HG03558 (cell line): Measurements from ENCODE around the gene SHLD2.
"Not testable (repeated sequence)": the region's sequence is repeated elsewhere in the genome, so short reads cannot be mapped to it uniquely, and the experiment has no call there.

ENCODE experiments used
- ATAC-seq: cut with Tn5 transposase; IDR thresholded peaks from one replicate; pipeline ENCODE4 v1.9.1; 2021; ENCODE audit warnings: moderate number of reproducible peaks; ENCODE audit not compliant: unreplicated experiment; ENCODE audit errors: extremely low read depth

Gene SHLD2

GRCh38 chr10:87082219-87082618 lies 12.8 kb upstream of the SHLD2 start:
- not testable (repeated sequence) for ATAC-seq

GRCh38 chr10:87083576-87084290 lies 11.3 kb upstream of the SHLD2 start:
- peak; percentile 11 for ATAC-seq

- ATAC-seq, result peak; percentile 50
These were observed 10.7 kb upstream of the SHLD2 start for GRCh38 chr10:87084291-87084782.

- ATAC-seq, result no peak
These were observed 9.5 kb upstream of the SHLD2 start for GRCh38 chr10:87085537-87085936.

GRCh38 chr10:87089746-87090145 lies 5.3 kb upstream of the SHLD2 start:
- no peak for ATAC-seq

GRCh38 chr10:87090779-87091178 lies 4.2 kb upstream of the SHLD2 start:
- ATAC-seq, result no peak

GRCh38 chr10:87092376-87092860 lies 2.6 kb upstream of the SHLD2 start:
- no peak for ATAC-seq

- no peak for ATAC-seq
These were observed 2.0 kb upstream of the SHLD2 start for GRCh38 chr10:87092861-87093631.

GRCh38 chr10:87093632-87094372 lies 1.2 kb upstream of the SHLD2 start:
- no peak for ATAC-seq

GRCh38 chr10:87095236-87095945 lies 385 bp downstream of the SHLD2 start:
- ATAC-seq, result peak; percentile 36

GRCh38 chr10:87101996-87102395 lies 7.0 kb downstream of the SHLD2 start:
- no peak for ATAC-seq

GRCh38 chr10:87104727-87105126 lies 9.7 kb downstream of the SHLD2 start:
- ATAC-seq, result not testable (repeated sequence)

- no peak for ATAC-seq
These were observed 10.6 kb downstream of the SHLD2 start for GRCh38 chr10:87105446-87106124.

GRCh38 chr10:87118122-87118521 lies 23.1 kb downstream of the SHLD2 start:
- ATAC-seq, result not testable (repeated sequence)

- not testable (repeated sequence) for ATAC-seq
These were observed 24.0 kb downstream of the SHLD2 start for GRCh38 chr10:87119029-87119428.

- ATAC-seq, result not testable (repeated sequence)
These were observed 28.3 kb downstream of the SHLD2 start for GRCh38 chr10:87123351-87123750.

GRCh38 chr10:87127048-87127447 lies 32.0 kb downstream of the SHLD2 start:
- ATAC-seq, result not testable (repeated sequence)

- ATAC-seq, result not testable (repeated sequence)
These were observed 32.7 kb downstream of the SHLD2 start for GRCh38 chr10:87127607-87128156.

- ATAC-seq, result not testable (repeated sequence)
These were observed 37.2 kb downstream of the SHLD2 start for GRCh38 chr10:87132176-87132575.
